GM21423 (cell line): ENCODE measurements around the gene KCTD14.

Experiments used
- ATAC-seq: cut with Tn5 transposase; IDR thresholded peaks from one replicate; pipeline ENCODE4 v1.9.1; 2021; ENCODE audit warnings: mild to moderate bottlenecking, moderate library complexity; ENCODE audit not compliant: unreplicated experiment

KCTD14 gene

GRCh38 chr11:77966338-77966737, 56.7 kb downstream of the KCTD14 start:
- ATAC-seq = no peak
